Activated CD8-positive, alpha-beta memory T cell treated with anti-CD3 and anti-CD28 coated beads, Interleukin-2, amount 50 U/mL, for 1 hour (primary cell): ENCODE results near the gene CTPS2.
"Not testable (repeated sequence)": the region's sequence is repeated elsewhere in the genome, so short reads cannot be mapped to it uniquely, and the experiment has no call there.

Source experiments
- DNase-seq: peaks from one replicate; pipeline ENCODE4 v3.0.0-alpha.2; 2020; ENCODE audit errors: extremely low read depth

CTPS2 gene

GRCh38 chrX:16712548-16713155, at the start of gene CTPS2:
Gene CTPS2 (minus strand): TSS chrX:16712669. CDS start chrX:16702902, 9,767 bp downstream.
- DNase-seq = no peak

GRCh38 chrX:16761500-16761899, 49.0 kb upstream of the CTPS2 start:
- DNase-seq = not testable (repeated sequence)

- DNase-seq = no peak
Measured at GRCh38 chrX:16756724-16757123, 44.3 kb upstream of the CTPS2 start.

GRCh38 chrX:16754019-16754418, 41.5 kb upstream of the CTPS2 start:
- no peak for DNase-seq

GRCh38 chrX:16750136-16750535, 37.7 kb upstream of the CTPS2 start:
- DNase-seq = no peak

GRCh38 chrX:16748425-16748824, 36.0 kb upstream of the CTPS2 start:
- DNase-seq = no peak

GRCh38 chrX:16745659-16746058, 33.2 kb upstream of the CTPS2 start:
- no peak for DNase-seq

- DNase-seq = no peak
Measured at GRCh38 chrX:16745102-16745501, 32.6 kb upstream of the CTPS2 start.

- no peak for DNase-seq
Measured at GRCh38 chrX:16743604-16744325, 31.3 kb upstream of the CTPS2 start.

- DNase-seq = no peak
Measured at GRCh38 chrX:16739574-16739973, 27.1 kb upstream of the CTPS2 start.

- no peak for DNase-seq
Measured at GRCh38 chrX:16737024-16737423, 24.6 kb upstream of the CTPS2 start.

- DNase-seq = no peak
Measured at GRCh38 chrX:16733013-16733412, 20.5 kb upstream of the CTPS2 start.

- no peak for DNase-seq
Measured at GRCh38 chrX:16730450-16730849, 18.0 kb upstream of the CTPS2 start.

GRCh38 chrX:16727637-16728036, 15.2 kb upstream of the CTPS2 start:
- no peak for DNase-seq

GRCh38 chrX:16726347-16726988, 14.0 kb upstream of the CTPS2 start:
- not testable (repeated sequence) for DNase-seq

GRCh38 chrX:16725072-16725471, 12.6 kb upstream of the CTPS2 start:
- no peak for DNase-seq

- no peak for DNase-seq
Measured at GRCh38 chrX:16722481-16722880, 10.0 kb upstream of the CTPS2 start.

GRCh38 chrX:16719334-16720084, 7.0 kb upstream of the CTPS2 start, which contains the start of gene SYAP1:
Gene SYAP1 (plus strand): TSS chrX:16719612. CDS start chrX:16719725, 113 bp downstream.
- DNase-seq = peak; percentile 95

- DNase-seq = no peak
Measured at GRCh38 chrX:16718824-16719333, 6.4 kb upstream of the CTPS2 start.

- not testable (repeated sequence) for DNase-seq
Measured at GRCh38 chrX:16716451-16716850, 4.0 kb upstream of the CTPS2 start.

GRCh38 chrX:16715638-16716037, 3.2 kb upstream of the CTPS2 start:
- DNase-seq = not testable (repeated sequence)

GRCh38 chrX:16714504-16714903, 2.0 kb upstream of the CTPS2 start:
- no peak for DNase-seq
